ENCODE measurements around the gene PRDM1. TPM values are rescaled to one million over a fixed set of nuclear protein-coding genes. Genes with fewer than 3 reads are reported as not detected.

PRDM1 gene
- polyA plus RNA-seq, 3 donors: 2.1 to 3.1 (median 2.8) TPM

DNA sequence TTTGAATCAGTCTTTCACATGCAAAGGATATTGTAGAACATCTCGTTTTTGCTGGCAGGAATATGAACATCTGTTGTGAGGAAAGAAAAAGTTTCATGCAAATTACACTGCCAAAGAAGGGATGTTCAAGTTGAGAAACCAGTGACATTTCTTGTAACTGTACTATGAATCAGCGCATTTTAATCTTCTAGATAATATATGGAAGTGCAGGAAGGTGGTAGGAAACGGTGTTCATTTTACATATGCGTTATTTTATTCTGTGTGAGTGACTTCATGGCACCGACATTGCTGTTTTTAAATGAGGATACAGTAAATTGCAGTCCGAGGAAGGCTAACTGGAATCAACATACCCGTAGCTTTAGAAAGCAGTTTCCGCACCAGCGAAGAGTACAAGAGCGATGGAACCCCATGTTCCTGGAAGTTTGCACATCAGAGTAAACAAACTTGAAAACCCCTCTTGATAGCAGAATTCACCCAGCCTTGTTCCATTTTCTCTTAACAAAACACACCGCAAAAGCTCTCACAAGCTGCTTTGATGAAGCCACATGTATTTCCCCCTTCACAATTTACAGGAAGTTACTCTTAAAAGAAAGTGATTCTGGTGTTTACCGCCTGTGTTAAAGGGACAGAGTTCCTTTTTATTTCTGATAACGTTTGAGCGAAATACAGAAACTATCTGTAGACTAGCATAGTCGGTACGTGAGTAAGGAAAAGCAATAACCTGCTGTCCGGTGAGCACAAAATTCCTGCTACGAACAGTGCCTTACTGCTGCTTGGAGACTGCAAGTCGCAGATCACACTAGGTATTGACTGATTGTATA, 11.5 kb downstream of the PRDM1 start:
- DNase-seq: no peak

DNA sequence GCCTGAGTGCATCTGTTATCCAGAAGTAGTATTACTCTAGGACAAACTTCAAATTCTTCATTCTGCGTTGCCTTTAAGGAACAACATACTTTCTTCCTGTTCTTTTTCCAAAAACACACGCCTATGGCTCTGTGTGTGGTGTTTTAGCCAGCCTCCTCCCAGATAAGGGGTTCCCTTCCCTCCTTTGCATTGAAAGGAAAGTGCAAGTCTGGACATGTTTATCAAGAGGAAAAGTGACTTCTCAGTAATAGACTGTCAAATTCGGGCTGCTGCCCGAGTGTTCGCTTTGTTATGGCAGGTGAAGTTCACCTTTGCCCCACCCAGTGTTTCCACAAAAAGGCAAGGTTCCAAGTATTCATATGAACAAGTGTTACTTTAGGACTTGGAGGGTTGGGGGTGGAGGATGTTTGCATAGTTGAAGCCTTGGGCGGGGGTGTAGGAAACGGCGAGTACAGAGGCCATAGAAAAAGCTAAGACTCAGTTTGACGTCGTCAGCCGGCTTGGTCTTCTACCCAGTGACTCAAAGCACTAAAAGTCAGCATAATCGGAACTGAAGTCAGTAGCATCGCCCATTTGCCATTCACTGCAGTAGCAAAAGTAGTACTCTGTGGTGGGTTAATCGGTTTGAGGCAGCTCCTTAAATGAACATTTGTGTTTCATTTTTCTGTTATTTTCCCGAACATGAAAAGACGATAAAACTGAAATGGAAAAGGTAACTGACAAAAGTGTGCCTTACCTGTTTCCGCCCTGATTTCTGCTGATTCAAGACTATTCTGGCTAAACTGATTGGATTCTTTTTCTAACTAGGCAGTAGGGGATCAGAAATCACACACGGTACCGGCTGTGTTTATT, 12.5 kb downstream of the PRDM1 start:
- DNase-seq: no peak

DNA sequence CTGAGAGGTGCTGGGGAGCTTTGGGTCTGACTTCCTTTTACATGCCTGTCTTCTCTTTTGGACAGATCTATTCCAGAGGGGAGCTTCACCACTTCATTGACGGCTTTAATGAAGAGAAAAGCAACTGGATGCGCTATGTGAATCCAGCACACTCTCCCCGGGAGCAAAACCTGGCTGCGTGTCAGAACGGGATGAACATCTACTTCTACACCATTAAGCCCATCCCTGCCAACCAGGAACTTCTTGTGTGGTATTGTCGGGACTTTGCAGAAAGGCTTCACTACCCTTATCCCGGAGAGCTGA, 13.1 kb downstream of the PRDM1 start:
- no peak for DNase-seq

DNA sequence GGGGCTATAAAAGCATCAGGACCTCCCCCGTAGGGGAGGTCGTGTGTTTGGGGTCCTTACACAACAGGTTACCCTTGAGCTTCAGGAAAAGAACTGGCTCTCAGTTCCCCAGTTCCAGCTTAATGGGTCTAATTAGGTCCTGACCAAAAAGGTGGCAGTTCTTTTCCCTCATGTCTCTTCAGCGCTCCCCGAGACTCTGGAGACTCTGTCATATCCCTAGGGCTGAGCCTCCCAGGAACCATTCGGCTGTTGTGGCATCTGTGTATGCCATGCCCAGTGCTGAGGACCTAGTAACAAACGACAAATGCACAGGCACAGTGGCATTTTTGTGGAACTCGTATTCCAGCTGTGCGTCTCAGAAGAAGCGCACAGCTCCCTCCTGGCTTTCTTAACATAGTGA, 14.6 kb downstream of the PRDM1 start:
- no peak for DNase-seq

- no peak for DNase-seq
These were observed 15.3 kb downstream of the PRDM1 start for GRCh38 chr6:106101466-106101865.

DNA sequence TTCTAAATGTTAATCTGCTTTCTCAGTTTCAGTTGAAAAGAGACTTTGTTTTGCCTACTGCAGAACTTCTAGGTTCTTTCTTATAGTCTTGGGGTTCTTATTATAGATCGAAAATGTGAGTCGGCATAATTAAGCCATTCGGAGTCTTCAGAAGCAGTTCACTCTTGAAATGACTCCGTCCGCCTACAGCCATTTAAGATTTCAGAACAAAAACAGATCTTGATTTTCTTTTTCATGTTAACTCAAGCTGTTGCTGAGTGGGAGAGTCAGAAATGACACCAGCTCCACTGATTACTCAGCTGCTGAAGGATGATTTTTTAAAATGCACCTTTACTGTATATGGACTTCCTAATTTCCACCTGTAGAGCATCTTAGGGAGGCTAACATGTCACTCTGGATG, 15.9 kb downstream of the PRDM1 start:
- no peak for DNase-seq

GRCh38 chr6:106102967-106103727, 17.0 kb downstream of the PRDM1 start:
- DNase-seq: no peak

DNA sequence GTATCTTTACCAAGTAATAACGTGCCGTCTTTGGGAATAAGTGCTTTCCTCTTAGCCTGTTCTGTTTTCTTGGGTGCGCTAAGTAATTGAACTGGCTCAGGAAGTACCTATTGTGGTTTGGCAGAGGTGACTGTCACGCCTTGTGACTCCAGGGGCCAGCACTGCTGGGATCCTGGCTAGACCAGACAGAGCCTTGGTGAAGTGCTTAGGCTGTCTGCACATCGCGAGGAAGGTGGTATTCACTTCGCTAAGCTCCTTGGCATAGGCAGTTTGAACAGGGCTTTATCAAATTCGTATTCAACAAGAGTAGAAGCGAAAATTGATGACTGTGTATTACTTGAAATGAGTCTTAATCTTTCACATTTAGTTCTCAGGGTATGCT, 17.6 kb downstream of the PRDM1 start:
- DNase-seq: no peak

DNA sequence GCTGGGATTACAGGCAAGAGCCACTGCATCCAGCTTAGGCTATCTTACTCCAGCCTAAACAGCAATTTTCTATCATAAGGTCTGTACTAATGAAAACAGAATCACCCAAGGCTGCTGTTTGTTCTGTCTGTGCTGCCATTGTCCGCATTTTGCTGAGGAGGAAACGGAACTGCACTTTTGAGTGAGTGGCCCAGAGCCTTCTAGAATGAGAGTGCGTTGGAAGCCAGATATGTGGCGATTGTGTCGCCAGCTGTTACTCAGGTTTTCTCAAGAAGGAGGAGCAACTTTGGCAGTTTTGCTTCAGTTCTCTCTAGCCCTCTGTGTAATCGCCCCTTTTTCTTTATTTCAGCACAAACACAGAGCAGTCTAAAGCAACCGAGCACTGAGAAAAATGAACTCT, 18.3 kb downstream of the PRDM1 start:
- no peak for DNase-seq

- DNase-seq: no peak
These were observed 18.8 kb downstream of the PRDM1 start for GRCh38 chr6:106104941-106105340.

DNA sequence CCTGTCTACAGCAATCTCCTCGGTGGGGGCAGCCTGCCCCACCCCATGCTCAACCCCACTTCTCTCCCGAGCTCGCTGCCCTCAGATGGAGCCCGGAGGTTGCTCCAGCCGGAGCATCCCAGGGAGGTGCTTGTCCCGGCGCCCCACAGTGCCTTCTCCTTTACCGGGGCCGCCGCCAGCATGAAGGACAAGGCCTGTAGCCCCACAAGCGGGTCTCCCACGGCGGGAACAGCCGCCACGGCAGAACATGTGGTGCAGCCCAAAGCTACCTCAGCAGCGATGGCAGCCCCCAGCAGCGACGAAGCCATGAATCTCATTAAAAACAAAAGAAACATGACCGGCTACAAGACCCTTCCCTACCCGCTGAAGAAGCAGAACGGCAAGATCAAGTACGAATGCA, 19.4 kb downstream of the PRDM1 start:
- no peak for DNase-seq

- DNase-seq: no peak
These were observed 20.3 kb downstream of the PRDM1 start for GRCh38 chr6:106106276-106107042.

GRCh38 chr6:106107043-106107613, 21.0 kb downstream of the PRDM1 start:
- DNase-seq: no peak

- no peak for DNase-seq
These were observed 22.0 kb downstream of the PRDM1 start for GRCh38 chr6:106108129-106108528.

- DNase-seq: no peak
These were observed 22.9 kb downstream of the PRDM1 start for GRCh38 chr6:106109029-106109428.

DNA sequence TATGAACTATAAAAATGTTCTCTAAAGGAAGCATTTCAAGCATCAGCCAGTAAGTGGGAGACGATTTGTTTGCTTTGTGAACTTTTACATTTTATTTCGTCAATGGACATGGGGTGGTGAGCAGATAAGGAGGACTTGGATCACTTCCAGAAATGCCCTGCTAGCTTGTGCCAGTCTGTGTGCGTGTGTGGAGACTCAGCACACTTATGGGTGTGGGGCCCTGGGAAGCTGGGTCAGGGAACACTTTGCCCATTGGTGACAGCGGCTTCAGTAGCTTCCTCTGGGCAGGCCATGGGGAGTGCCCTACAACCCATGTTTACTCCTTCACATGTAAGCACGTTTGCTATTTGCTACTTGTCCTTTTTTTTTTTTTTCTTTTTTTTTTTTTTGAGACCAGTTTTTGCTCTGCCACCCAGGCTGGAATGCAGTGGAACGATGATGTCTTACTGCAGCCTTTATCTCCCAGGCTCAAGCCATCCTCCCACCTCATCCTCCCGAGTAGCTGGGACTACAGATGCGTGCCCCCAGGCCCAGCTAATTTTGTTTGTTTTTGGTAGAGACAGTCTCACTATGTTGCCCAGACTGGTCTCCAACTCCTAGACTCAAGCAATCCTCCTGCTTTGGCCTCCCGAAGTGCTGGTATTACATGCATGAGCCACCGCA, 24.2 kb downstream of the PRDM1 start:
- no peak for DNase-seq

- no peak for DNase-seq
These were observed 26.3 kb downstream of the PRDM1 start for GRCh38 chr6:106112433-106112832.

- no peak for DNase-seq
These were observed 27.3 kb downstream of the PRDM1 start for GRCh38 chr6:106113256-106113959.

GRCh38 chr6:106114492-106114891, 28.4 kb downstream of the PRDM1 start:
- DNase-seq: no peak

GRCh38 chr6:106115286-106115685, 29.1 kb downstream of the PRDM1 start:
- DNase-seq: no peak
